ENCODE measurements around the gene ABL2.

The ABL2 gene

DNA sequence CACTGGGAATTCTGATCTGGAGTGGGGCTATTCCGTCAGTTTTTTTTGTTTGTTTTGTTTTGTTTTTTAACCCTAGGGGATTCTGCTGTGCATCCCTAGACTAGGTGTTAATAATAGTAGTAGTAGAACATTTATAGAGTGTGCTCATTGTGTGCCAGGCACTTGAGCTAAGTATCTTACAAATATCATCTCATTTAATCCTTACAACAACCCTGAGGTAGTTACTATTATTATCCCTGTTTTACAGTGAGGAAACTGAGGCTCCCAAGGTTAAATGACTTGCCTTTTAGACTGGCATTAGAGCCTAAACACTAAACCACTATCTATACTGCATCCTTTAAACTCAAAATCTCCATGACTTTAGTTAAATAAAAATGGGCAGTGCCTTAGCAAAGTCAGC is 125.5 kb downstream of the ABL2 start:
- H3K4me3 ChIP-seq (ENCODE audit: low read depth, low read length): no peak overlapping the region
- no peak for TF ChIP-seq CTCF (IDR thresholded peaks at IDR 0.05; ENCODE audit: low read depth, low read length)

GRCh38 chr1:179101566-179101965 is 127.9 kb downstream of the ABL2 start:
- no peak for TF ChIP-seq CTCF (IDR thresholded peaks at IDR 0.05; ENCODE audit: low read depth, low read length)
- H3K4me3 ChIP-seq (ENCODE audit: low read depth, low read length): no peak overlapping the region

DNA sequence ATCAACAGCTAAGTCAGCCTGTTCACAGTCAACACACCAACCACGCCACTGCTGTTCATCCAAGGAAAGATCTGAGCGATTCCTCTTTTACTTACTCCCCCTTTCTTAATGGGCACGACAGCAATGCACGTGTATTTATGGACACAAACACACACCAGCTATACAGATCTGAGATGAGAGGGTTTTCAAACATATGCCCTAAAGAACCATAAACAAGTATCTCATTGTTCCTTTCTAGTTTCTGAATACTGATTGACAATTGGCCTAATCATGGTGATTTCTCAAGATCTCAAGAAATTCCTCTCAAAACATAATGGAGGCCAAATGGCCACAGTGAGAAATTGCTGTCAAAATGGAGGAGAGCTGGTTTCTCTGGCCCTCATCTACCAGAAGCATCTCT is 129.6 kb downstream of the ABL2 start:
- no peak overlapping the region for H3K4me3 ChIP-seq (ENCODE audit: low read depth, low read length)
- no peak for TF ChIP-seq CTCF (IDR thresholded peaks at IDR 0.05; ENCODE audit: low read depth, low read length)

DNA sequence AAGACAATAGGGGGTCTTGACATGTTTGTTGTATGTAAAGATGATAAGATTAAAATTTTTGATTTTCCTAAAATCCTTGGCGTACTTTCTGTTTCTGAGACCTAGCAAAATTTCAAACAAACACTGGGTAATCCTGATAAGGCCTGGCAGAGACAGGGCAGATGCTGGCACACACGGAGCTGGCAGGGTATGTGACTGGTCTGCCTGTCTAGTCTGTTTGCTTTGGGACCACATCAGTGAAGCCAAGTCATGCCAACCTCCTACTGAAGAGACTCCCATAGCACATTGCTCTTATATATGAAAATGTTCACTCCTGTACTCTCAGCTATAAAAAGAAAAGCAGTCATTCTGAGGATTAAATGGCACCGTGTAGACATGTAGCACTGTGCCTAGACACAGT is 133.6 kb downstream of the ABL2 start:
- TF ChIP-seq CTCF (IDR thresholded peaks at IDR 0.05; ENCODE audit: low read depth, low read length): no peak
- H3K4me3 ChIP-seq (ENCODE audit: low read depth, low read length): no peak overlapping the region

DNA sequence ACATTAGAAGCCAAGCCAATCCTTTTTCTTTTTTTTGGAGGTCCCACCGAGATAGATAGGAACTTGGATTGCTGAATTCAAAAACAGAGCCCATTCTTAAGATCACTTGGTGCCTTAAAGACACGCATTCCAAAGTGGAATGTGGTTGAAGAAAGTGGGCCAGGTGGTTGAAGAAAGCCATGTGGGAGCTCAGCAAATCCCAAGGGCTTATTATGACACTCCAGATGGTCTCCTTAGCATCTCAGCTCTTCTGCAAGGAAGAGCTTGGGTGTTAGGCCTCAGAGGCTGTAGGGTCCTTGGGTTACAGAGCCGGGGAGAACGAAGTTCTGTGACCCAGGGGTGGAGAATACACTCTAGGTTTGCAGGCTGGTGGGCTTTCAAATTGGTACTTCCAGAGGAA is 134.1 kb downstream of the ABL2 start:
- no peak overlapping the region for H3K4me3 ChIP-seq (ENCODE audit: low read depth, low read length)
- TF ChIP-seq CTCF (IDR thresholded peaks at IDR 0.05; ENCODE audit: low read depth, low read length): no peak

GRCh38 chr1:179094818-179095217 is 134.7 kb downstream of the ABL2 start:
- TF ChIP-seq CTCF (IDR thresholded peaks at IDR 0.05; ENCODE audit: low read depth, low read length): no peak
- no peak overlapping the region for H3K4me3 ChIP-seq (ENCODE audit: low read depth, low read length)

DNA sequence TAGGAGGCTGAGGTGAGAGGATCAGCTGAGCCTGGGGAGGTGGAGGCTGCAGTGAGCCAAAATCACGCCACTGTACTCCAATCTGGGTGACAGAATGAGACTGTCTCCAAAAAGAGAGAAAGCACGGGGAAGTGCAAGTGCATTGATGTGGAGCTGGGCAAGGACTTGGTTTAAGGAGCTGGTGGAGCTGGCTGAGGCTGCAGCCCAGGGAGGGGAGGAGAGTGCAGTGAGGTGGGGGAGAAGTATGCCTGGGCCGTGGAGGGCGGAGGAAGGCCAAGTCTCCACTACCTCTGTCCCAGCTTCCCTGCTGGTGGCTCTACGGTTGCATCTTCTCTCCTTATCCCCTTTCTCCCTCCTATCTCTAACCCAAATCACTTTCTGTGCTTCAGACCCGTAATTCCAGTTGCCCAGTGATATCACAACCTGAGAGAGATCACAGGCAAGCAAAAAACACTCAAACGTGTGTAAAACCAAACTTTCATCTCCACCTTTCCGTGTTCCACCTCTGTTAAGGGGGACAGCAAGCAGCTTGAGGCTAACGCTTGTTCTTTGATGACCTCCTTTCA is 136.5 kb downstream of the ABL2 start:
- H3K4me3 ChIP-seq (ENCODE audit: low read depth, low read length): no peak overlapping the region
- no peak for TF ChIP-seq CTCF (IDR thresholded peaks at IDR 0.05; ENCODE audit: low read depth, low read length)
